HFF-Myc (cell line): Measurements from ENCODE around the gene GPN2.

Experiments used
- DNase-seq: peaks from one replicate; pipeline ENCODE4 v3.0.0-alpha.2; 2011; ENCODE audit warnings: low read depth; ENCODE audit errors: extremely low read depth
- H3K4me3 ChIP-seq: replicated peaks from 2 replicates; pipeline ENCODE4 v1.5.1; 2011; ENCODE audit warnings: low read depth, mild to moderate bottlenecking, control low read depth, low read length
- TF ChIP-seq, protein P1 (sequence below): IDR thresholded peaks from 2 replicates; pipeline ENCODE4 v1.5.1; 2012; ENCODE audit warnings: mild to moderate bottlenecking, low read depth, low read length, control low read depth; ENCODE audit errors: missing control alignments

GPN2 gene

GRCh38 chr1:26857473-26858060, 32.5 kb downstream of the GPN2 start:
- no peak for DNase-seq
- H3K4me3 ChIP-seq = no peak overlapping the region
- TF ChIP-seq, protein P1, sequence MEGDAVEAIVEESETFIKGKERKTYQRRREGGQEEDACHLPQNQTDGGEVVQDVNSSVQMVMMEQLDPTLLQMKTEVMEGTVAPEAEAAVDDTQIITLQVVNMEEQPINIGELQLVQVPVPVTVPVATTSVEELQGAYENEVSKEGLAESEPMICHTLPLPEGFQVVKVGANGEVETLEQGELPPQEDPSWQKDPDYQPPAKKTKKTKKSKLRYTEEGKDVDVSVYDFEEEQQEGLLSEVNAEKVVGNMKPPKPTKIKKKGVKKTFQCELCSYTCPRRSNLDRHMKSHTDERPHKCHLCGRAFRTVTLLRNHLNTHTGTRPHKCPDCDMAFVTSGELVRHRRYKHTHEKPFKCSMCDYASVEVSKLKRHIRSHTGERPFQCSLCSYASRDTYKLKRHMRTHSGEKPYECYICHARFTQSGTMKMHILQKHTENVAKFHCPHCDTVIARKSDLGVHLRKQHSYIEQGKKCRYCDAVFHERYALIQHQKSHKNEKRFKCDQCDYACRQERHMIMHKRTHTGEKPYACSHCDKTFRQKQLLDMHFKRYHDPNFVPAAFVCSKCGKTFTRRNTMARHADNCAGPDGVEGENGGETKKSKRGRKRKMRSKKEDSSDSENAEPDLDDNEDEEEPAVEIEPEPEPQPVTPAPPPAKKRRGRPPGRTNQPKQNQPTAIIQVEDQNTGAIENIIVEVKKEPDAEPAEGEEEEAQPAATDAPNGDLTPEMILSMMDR = no peak

DNA sequence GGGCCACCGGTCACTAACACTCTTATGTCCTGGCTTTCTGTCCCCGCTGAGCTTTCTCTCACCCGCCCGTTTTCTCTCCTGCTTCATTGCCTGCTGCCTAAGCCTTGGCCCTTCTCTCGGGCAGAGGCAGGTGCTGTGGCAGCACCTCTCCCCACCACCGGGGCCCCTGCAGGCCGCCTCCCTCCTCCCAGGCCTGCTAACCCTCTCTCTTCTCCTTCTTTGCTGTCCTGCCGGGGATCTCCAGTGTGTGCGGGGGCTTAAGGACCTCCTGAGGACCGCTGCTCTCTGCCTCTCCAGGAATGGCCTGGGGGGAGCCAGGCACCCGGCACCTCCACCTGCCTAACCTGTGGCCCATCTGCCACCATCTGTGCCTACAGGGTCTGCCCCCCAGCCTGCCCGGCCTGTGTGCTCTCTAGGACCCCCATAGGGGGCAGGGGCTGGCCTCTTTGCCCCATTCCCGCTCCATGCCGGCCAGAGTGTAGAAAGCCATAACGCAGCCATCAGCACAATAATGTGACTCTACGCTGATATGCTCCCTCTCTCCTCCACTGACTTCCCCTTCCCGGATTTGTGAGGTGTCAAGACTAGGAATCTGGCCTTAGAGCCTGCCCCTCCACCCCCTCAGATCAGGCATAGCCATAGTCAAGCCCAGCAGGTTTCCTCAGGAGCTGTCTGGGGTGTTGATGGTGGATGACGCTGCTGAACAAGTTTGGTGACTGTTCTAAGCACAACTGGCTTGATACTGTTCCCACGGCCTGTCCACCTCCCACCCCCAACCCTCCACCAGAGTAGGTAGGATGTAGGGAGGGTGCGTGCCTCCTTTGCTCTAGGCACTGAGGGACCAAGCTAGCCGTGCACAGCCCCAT, 33.2 kb downstream of the GPN2 start:
- H3K4me3 ChIP-seq = no peak overlapping the region
- TF ChIP-seq, protein P1 = no peak
- DNase-seq = no peak

DNA sequence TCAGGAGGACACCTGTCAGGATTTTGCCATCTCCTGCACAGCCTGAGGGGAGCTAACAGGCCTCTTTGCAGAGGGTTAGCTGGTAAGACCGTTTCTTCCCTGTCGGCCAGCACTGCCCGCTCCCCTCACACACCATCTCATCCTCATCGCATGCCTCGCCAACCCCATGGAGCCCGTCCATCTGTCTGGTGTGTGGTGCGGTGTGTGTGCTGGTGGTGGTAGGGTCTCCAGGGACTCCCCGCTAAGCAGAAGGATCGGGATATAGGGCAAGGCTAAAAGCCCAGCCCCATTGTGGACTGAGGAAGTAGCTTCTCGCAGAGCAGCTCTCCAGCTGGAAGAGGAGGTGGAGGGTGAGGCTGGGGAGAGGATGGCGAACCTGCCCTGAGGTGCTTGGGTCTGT, 33.9 kb downstream of the GPN2 start:
- no peak overlapping the region for H3K4me3 ChIP-seq
- no peak for DNase-seq
- TF ChIP-seq, protein P1 = no peak

- H3K4me3 ChIP-seq = no peak overlapping the region
- DNase-seq = no peak
- TF ChIP-seq, protein P1 = no peak
Observed at GRCh38 chr1:26855636-26856035, 34.4 kb downstream of the GPN2 start.

DNA sequence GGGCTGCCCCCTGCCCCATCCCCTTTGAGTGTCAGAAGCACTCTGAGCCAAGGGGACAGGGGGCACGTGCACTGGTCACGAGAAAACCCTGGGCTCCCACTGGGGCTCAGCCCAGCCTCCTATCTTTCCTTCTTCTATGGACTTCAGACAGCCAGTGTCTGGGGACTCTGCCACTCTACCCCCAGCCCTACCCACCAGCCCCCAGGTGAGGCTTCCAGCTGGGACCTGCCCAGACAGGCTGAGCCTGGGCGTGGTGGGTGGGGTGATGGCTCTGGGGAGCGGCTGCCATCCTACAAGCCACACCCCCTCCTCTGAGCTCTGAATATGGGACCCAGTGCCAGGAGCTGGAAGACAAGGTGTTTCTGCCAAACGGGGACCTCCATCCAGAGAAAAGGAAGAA, 35.2 kb downstream of the GPN2 start:
- DNase-seq = no peak
- TF ChIP-seq, protein P1 = no peak
- H3K4me3 ChIP-seq = no peak overlapping the region

DNA sequence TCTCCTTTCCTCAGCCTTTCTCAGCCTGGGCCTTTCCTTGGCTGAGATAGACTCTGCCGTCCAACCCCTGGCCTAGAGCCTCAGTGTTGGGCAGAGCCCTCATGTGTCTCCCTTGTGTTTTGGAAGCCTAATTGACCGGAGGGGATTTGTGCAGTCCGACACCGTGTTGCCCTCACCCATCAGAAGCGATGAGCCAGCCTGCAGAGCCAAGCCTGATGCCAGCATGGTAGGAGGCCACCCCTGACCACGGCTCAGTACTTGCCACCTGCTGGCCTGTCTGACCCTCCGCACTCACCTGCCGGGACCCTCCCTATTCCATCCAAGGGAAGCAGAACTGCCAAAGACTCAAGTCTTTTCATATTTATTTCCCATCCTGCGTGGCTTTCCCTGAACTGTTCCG, 36.5 kb downstream of the GPN2 start:
- no peak for DNase-seq

More for the DNA sequence above, 36.5 kb downstream of the GPN2 start:
- H3K4me3 ChIP-seq = no peak overlapping the region
- TF ChIP-seq, protein P1 = no peak
